Astrocyte (in vitro differentiated cells and primary cell): ENCODE results near the gene ZNF436. TPM values are rescaled to one million over a fixed set of nuclear protein-coding genes. Genes with fewer than 3 reads are reported as not detected.
"Not testable (repeated sequence)": the region's sequence is repeated elsewhere in the genome, so short reads cannot be mapped to it uniquely, and the experiment has no call there.

Experiments
- DNase-seq: peaks from one replicate; pipeline ENCODE4 v3.0.0-alpha.2; 2010; ENCODE audit warnings: low read depth
- FAIRE-seq: peaks from 2 replicates; lab custom pipeline; 2011; peaks lifted over from hg19 to GRCh38; lab: Jason Lieb, UNC
- H2AFZ ChIP-seq: 2 replicates; pipeline ENCODE4 v1.6.0; 2012; ENCODE audit warnings: low read depth, low read length, inconsistent platforms
- H3K27ac ChIP-seq: 2 replicates; pipeline ENCODE4 v1.5.1; 2011; ENCODE audit warnings: low read depth, low read length, inconsistent platforms
- H3K27me3 ChIP-seq: 2 replicates; pipeline ENCODE4 v1.6.0; 2011; ENCODE audit warnings: low read length, inconsistent platforms; ENCODE audit not compliant: insufficient read depth
- H3K36me3 ChIP-seq: 2 replicates; pipeline ENCODE4 v1.5.1; 2011; ENCODE audit warnings: low read length, inconsistent platforms; ENCODE audit not compliant: insufficient read depth
- H3K4me1 ChIP-seq: 2 replicates; pipeline ENCODE4 v1.5.1; 2011; ENCODE audit warnings: low read length, inconsistent platforms; ENCODE audit not compliant: insufficient read depth
- H3K4me2 ChIP-seq: 2 replicates; pipeline ENCODE4 v1.6.0; 2012; ENCODE audit warnings: low read length, inconsistent platforms
- H3K4me3 ChIP-seq: 2 replicates; pipeline ENCODE4 v1.5.1; 2011; ENCODE audit warnings: low read depth, mild to moderate bottlenecking, low read length, inconsistent platforms; ENCODE audit not compliant: insufficient read depth
- H3K79me2 ChIP-seq: 2 replicates; pipeline ENCODE4 v1.6.0; 2012; ENCODE audit warnings: mild to moderate bottlenecking, low read length, inconsistent platforms; ENCODE audit not compliant: insufficient read depth
- H3K9ac ChIP-seq: 2 replicates; pipeline ENCODE4 v1.6.0; 2012; ENCODE audit warnings: mild to moderate bottlenecking, low read length, inconsistent platforms
- H3K9me3 ChIP-seq: 2 replicates; pipeline ENCODE4 v1.5.1; 2012; ENCODE audit warnings: low read depth, mild to moderate bottlenecking, low read length, inconsistent platforms; ENCODE audit not compliant: insufficient read depth
- H4K20me1 ChIP-seq: 2 replicates; pipeline ENCODE4 v1.6.0; 2012; ENCODE audit warnings: low read length, inconsistent platforms; ENCODE audit not compliant: insufficient read depth
- H3K27ac Mint-ChIP-seq: one replicate; pipeline ENCODE4 v1.8.0; 2021; ENCODE audit warnings: mild to moderate bottlenecking, mixed read lengths; ENCODE audit not compliant: unreplicated experiment
- H3K27me3 Mint-ChIP-seq: one replicate; pipeline ENCODE4 v1.8.0; 2021; ENCODE audit warnings: low read depth, mixed read lengths; ENCODE audit not compliant: unreplicated experiment
- H3K36me3 Mint-ChIP-seq: one replicate; pipeline ENCODE4 v1.8.0; 2021; ENCODE audit warnings: low read depth, mixed read lengths; ENCODE audit not compliant: unreplicated experiment
- H3K4me1 Mint-ChIP-seq: one replicate; pipeline ENCODE4 v1.8.0; 2021; ENCODE audit warnings: low read depth, mixed read lengths; ENCODE audit not compliant: unreplicated experiment
- H3K4me3 Mint-ChIP-seq: one replicate; pipeline ENCODE4 v1.8.0; 2021; ENCODE audit warnings: mild to moderate bottlenecking, moderate library complexity, mixed read lengths; ENCODE audit not compliant: unreplicated experiment
- H3K9me3 Mint-ChIP-seq: one replicate; pipeline ENCODE4 v1.8.0; 2021; ENCODE audit warnings: mild to moderate bottlenecking, mixed read lengths; ENCODE audit not compliant: unreplicated experiment
- EZH2 ChIP-seq: IDR thresholded peaks from 2 replicates; pipeline ENCODE4 v1.6.1; 2012; ENCODE audit warnings: mild to moderate bottlenecking, low read length, inconsistent platforms; ENCODE audit not compliant: insufficient read depth
- total RNA-seq: library from RNA; stranded (reverse); gene quantifications from 2 replicates; pipeline ENCODE4 v1.2.1, GENCODE V29; 2021
- TF ChIP-seq, protein P1 (sequence below): IDR thresholded peaks from 2 replicates; pipeline ENCODE4 v1.5.1; 2011; ENCODE audit warnings: low read depth, mild to moderate bottlenecking, inconsistent platforms, low read length, moderate library complexity; ENCODE audit not compliant: insufficient read depth

The ZNF436 gene
- total RNA-seq, 1 donor from 2014 or later, result 12.2 TPM

DNA sequence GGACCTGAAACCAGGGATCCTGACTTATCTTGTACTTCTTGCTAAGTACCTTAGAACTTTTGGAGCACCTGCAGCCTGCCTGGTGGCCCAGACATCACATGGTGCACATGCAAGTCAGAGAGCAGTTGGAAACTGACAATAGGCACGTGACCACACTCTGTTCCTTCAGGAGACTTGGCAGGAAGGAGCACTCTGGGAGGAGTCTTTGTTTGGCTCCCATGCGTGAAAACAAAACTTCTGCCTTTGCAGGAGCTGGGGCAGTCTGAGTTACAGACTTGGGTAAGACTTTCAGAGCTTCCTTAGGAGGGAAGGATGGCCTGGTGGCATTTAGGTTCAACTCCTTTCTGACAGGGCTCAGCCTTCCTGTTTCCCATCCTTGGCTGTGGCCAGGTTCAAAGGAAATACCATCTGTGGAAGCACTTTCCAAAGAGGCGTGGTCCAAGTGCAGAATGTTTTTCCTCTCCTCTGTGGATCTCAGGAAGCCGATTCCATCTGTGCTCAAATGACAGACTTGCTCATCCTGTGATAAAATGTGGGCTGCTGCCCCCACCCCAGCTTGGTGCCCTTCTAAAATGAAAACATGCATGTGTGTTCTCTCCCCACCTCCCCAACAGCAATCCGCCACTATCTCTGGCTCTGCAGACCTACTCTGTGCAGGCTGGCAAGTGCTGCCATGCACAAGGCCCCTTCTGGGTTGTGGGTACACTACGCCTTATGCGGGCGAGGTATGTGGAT, 14.1 kb upstream of the ZNF436 start:
- H2AFZ ChIP-seq, result no peak overlapping the region
- H3K27ac ChIP-seq, result no peak overlapping the region
- no peaks in the 10 kb centered on the region for H3K9me3 ChIP-seq
- H3K4me1 ChIP-seq, result peaks cover 18% of the 10 kb centered on the region
- H4K20me1 ChIP-seq, result no peaks in the 10 kb centered on the region
- no peaks in the 10 kb centered on the region for H3K27me3 ChIP-seq
- no peak overlapping the region for H3K4me3 ChIP-seq
- TF ChIP-seq EZH2, result no peak
- TF ChIP-seq, protein P1, sequence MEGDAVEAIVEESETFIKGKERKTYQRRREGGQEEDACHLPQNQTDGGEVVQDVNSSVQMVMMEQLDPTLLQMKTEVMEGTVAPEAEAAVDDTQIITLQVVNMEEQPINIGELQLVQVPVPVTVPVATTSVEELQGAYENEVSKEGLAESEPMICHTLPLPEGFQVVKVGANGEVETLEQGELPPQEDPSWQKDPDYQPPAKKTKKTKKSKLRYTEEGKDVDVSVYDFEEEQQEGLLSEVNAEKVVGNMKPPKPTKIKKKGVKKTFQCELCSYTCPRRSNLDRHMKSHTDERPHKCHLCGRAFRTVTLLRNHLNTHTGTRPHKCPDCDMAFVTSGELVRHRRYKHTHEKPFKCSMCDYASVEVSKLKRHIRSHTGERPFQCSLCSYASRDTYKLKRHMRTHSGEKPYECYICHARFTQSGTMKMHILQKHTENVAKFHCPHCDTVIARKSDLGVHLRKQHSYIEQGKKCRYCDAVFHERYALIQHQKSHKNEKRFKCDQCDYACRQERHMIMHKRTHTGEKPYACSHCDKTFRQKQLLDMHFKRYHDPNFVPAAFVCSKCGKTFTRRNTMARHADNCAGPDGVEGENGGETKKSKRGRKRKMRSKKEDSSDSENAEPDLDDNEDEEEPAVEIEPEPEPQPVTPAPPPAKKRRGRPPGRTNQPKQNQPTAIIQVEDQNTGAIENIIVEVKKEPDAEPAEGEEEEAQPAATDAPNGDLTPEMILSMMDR, result no peak
- peaks cover 10% of the 10 kb centered on the region for H3K9me3 Mint-ChIP-seq
- no peaks in the 10 kb centered on the region for H3K79me2 ChIP-seq
- no peaks in the 10 kb centered on the region for H3K36me3 ChIP-seq
- no peak overlapping the region for H3K27ac Mint-ChIP-seq
- peaks cover 31% of the 10 kb centered on the region for H3K27me3 Mint-ChIP-seq
- H3K4me2 ChIP-seq, result peak overlapping the region; percentile 5
- FAIRE-seq (no peak), DNase-seq (no peak)
- no peak overlapping the region for H3K9ac ChIP-seq
- no peak overlapping the region for H3K4me3 Mint-ChIP-seq
- H3K36me3 Mint-ChIP-seq, result peaks cover 15% of the 10 kb centered on the region
- H3K4me1 Mint-ChIP-seq, result peaks cover 16% of the 10 kb centered on the region

DNA sequence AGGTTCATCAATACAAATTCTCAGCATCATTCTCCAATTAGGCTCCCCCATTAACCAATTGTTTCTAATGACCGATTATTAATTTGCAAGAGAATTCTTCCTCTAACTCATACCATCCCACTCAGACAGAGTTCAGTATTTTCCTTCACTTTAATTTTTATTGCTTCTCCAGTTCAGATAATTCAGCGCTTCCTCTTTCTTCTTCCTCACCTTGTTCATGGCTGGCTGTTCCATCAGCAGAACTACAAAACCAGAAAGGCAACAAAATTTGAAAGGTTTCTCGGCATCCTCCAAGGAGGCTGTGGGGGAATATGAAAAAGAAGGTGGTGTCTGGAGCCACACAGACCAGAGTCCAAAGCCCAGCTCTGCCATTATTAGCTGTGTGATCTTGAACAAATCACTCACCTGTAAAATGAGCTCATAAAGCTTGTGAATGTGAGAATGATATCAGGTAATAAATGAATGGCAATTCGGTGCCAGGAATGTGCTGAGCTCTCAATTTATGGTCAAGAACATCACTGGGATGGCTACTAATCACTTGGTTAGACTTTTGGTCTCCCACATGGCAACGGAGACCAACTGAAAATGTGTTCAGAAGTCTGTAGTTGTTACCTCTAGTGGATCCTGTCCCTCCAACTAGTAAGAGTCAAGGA, 11.7 kb upstream of the ZNF436 start:
- no peak for TF ChIP-seq EZH2
- TF ChIP-seq, protein P1, result no peak
- Mint-ChIP-seq H3K36me3 (peaks cover 12% of the 10 kb centered on the region), H3K27me3 (peaks cover 20% of the 10 kb centered on the region), H3K27ac (no peak overlapping the region), H3K9me3 (peaks cover 10% of the 10 kb centered on the region), H3K4me3 (no peak overlapping the region), H3K4me1 (peaks cover 24% of the 10 kb centered on the region)
- Histone ChIP-seq H3K4me2 (no peak overlapping the region), H3K79me2 (no peaks in the 10 kb centered on the region), H3K9me3 (no peaks in the 10 kb centered on the region), H3K4me1 (peaks cover 27% of the 10 kb centered on the region), H3K27me3 (no peaks in the 10 kb centered on the region), H3K4me3 (no peak overlapping the region), H3K36me3 (no peaks in the 10 kb centered on the region), H3K9ac (no peak overlapping the region), H4K20me1 (no peaks in the 10 kb centered on the region), H2AFZ (no peak overlapping the region), H3K27ac (no peak overlapping the region)
- FAIRE-seq (no peak), DNase-seq (no peak)

- Histone ChIP-seq H2AFZ (no peak overlapping the region), H4K20me1 (no peaks in the 10 kb centered on the region), H3K4me3 (no peak overlapping the region), H3K79me2 (no peaks in the 10 kb centered on the region), H3K4me2 (no peak overlapping the region), H3K27me3 (no peaks in the 10 kb centered on the region), H3K36me3 (no peaks in the 10 kb centered on the region), H3K9me3 (no peaks in the 10 kb centered on the region), H3K27ac (no peak overlapping the region), H3K4me1 (peaks cover 27% of the 10 kb centered on the region), H3K9ac (no peak overlapping the region)
- peaks cover 16% of the 10 kb centered on the region for H3K27me3 Mint-ChIP-seq
- FAIRE-seq (no peak), DNase-seq (no peak)
- H3K9me3 Mint-ChIP-seq, result peaks cover 10% of the 10 kb centered on the region
- peak overlapping the region; percentile 23 for H3K4me3 Mint-ChIP-seq
- no peak overlapping the region for H3K27ac Mint-ChIP-seq
- peaks cover 12% of the 10 kb centered on the region for H3K36me3 Mint-ChIP-seq
- H3K4me1 Mint-ChIP-seq, result peaks cover 22% of the 10 kb centered on the region
- no peak for TF ChIP-seq EZH2
- TF ChIP-seq, protein P1, result no peak
These were observed 11.1 kb upstream of the ZNF436 start for GRCh38 chr1:23380719-23381118.

GRCh38 chr1:23380236-23380635, 10.6 kb upstream of the ZNF436 start:
- H3K27ac ChIP-seq, H3K9me3 ChIP-seq, H4K20me1 ChIP-seq, H3K4me3 Mint-ChIP-seq, H3K79me2 ChIP-seq, H3K4me3 ChIP-seq, DNase-seq, H3K9ac ChIP-seq, H3K27me3 ChIP-seq, H2AFZ ChIP-seq, H3K36me3 ChIP-seq, H3K27ac Mint-ChIP-seq, FAIRE-seq, H3K4me2 ChIP-seq: not testable (repeated sequence)
- Mint-ChIP-seq H3K4me1 (peaks cover 18% of the 10 kb centered on the region), H3K27me3 (peaks cover 15% of the 10 kb centered on the region), H3K9me3 (peaks cover 10% of the 10 kb centered on the region), H3K36me3 (peaks cover 12% of the 10 kb centered on the region)
- peaks cover 24% of the 10 kb centered on the region for H3K4me1 ChIP-seq
